Cardiac muscle cell (in vitro differentiated cells and primary cell): ENCODE data around the gene GPR26. TPM values are rescaled to one million over a fixed set of nuclear protein-coding genes. Genes with fewer than 3 reads are reported as not detected.

Source experiments
- DNase-seq, 2 donors: peaks; one replicate each; pipeline versions ENCODE4 v3.0.0 to v3.0.0-alpha.2; 2010 to 2017; ENCODE audit warnings: low read depth in 1 of 2, low spot score in 1 of 2
- H3K27ac ChIP-seq: fragments of 200-600 bp; sonication (generic); 2 replicates; pipeline ENCODE4 v1.5.1; 2016
- H3K27me3 ChIP-seq: fragments of 200-600 bp; sonication (generic); 2 replicates; pipeline ENCODE4 v1.6.0; 2016; ENCODE audit warnings: control low read depth
- H3K36me3 ChIP-seq: fragments of 200-600 bp; sonication (generic); 2 replicates; pipeline ENCODE4 v1.5.1; 2016; ENCODE audit warnings: control low read depth
- H3K4me1 ChIP-seq: fragments of 200-600 bp; sonication (generic); 2 replicates; pipeline ENCODE4 v1.8.1; 2017; ENCODE audit warnings: low read depth, mild to moderate bottlenecking, mixed run types
- H3K4me3 ChIP-seq: fragments of 200-600 bp; sonication (generic); 2 replicates; pipeline ENCODE4 v1.5.1; 2016; ENCODE audit warnings: mild to moderate bottlenecking
- H3K9me3 ChIP-seq: fragments of 200-600 bp; sonication (generic); 2 replicates; pipeline ENCODE4 v1.5.1; 2017; ENCODE audit warnings: low read depth, mild to moderate bottlenecking, control low read depth
- polyA plus RNA-seq: library from polyadenylated mRNA; unstranded; fragments of >200 nt; fragmentation: Nextera tagmentation; extraction: Ambion mirVana; gene quantifications from 2 replicates; pipeline ENCODE4 v1.2.1, GENCODE V29; 2016
- total RNA-seq: library from RNA; depleted of rRNA; stranded (reverse); fragments of >200 nt; gene quantifications from 2 replicates; pipeline ENCODE4 v1.2.3, GENCODE V29; 2016
- TF ChIP-seq, protein P1 (sequence below): IDR thresholded peaks from 2 replicates; pipeline ENCODE4 v1.5.1; 2012; ENCODE audit warnings: low read depth, mild to moderate bottlenecking, low read length

Gene GPR26
- total and polyA plus RNA-seq, 2 experiments from 2014 or later = not detected

- TF ChIP-seq, protein P1, sequence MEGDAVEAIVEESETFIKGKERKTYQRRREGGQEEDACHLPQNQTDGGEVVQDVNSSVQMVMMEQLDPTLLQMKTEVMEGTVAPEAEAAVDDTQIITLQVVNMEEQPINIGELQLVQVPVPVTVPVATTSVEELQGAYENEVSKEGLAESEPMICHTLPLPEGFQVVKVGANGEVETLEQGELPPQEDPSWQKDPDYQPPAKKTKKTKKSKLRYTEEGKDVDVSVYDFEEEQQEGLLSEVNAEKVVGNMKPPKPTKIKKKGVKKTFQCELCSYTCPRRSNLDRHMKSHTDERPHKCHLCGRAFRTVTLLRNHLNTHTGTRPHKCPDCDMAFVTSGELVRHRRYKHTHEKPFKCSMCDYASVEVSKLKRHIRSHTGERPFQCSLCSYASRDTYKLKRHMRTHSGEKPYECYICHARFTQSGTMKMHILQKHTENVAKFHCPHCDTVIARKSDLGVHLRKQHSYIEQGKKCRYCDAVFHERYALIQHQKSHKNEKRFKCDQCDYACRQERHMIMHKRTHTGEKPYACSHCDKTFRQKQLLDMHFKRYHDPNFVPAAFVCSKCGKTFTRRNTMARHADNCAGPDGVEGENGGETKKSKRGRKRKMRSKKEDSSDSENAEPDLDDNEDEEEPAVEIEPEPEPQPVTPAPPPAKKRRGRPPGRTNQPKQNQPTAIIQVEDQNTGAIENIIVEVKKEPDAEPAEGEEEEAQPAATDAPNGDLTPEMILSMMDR = no peak
Observed at GRCh38 chr10:123635131-123635530, 31.0 kb upstream of the GPR26 start.

DNA sequence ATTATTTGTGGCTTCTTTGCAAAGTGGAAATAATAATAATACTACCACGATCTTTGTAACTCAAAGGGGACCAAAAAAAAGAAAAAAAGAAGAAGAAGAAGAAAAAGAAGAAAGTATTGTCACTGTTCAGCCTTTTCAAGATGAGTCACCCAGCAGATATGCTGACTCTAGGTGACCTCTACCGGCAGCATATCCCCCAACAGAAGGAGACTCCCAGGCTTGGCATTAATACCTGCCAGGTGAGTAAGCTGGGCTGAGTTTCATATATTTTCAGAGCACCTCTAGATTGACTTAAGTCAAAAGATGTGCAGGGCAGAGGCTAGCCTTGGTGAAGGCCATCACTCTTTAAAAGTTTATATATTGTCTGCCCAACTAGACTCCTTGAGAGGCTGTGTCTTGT is 30.4 kb upstream of the GPR26 start:
- H3K36me3 ChIP-seq = no peaks in the 10 kb centered on the region
- peaks cover 4% of the 10 kb centered on the region for H3K27me3 ChIP-seq
- no peaks in the 10 kb centered on the region for H3K9me3 ChIP-seq
- TF ChIP-seq, protein P1 = no peak
- H3K27ac ChIP-seq = no peak overlapping the region
- no peaks in the 10 kb centered on the region for H3K4me1 ChIP-seq
- H3K4me3 ChIP-seq = no peak overlapping the region
- no peak for DNase-seq

More at GRCh38 chr10:123635131-123635530, 31.0 kb upstream of the GPR26 start:
- H3K9me3 ChIP-seq = no peaks in the 10 kb centered on the region
- H3K4me1 ChIP-seq = no peaks in the 10 kb centered on the region
- no peak overlapping the region for H3K4me3 ChIP-seq
- H3K27ac ChIP-seq = no peak overlapping the region
- peaks cover 4% of the 10 kb centered on the region for H3K27me3 ChIP-seq
- H3K36me3 ChIP-seq = no peaks in the 10 kb centered on the region
- no peak for DNase-seq

GRCh38 chr10:123636598-123637325 is 29.4 kb upstream of the GPR26 start:
- Histone ChIP-seq H3K36me3 (no peaks in the 10 kb centered on the region), H3K4me1 (no peaks in the 10 kb centered on the region), H3K27ac (no peak overlapping the region), H3K9me3 (no peaks in the 10 kb centered on the region), H3K27me3 (peaks cover 4% of the 10 kb centered on the region), H3K4me3 (no peak overlapping the region)
- no peak for DNase-seq
- TF ChIP-seq, protein P1 = no peak

GRCh38 chr10:123637326-123637880 is 28.8 kb upstream of the GPR26 start:
- no peaks in the 10 kb centered on the region for H3K36me3 ChIP-seq
- no peak overlapping the region for H3K27ac ChIP-seq
- DNase-seq = no peak
- H3K4me1 ChIP-seq = no peaks in the 10 kb centered on the region
- no peak overlapping the region for H3K4me3 ChIP-seq
- TF ChIP-seq, protein P1 = no peak
- peaks cover 4% of the 10 kb centered on the region for H3K27me3 ChIP-seq
- no peaks in the 10 kb centered on the region for H3K9me3 ChIP-seq

GRCh38 chr10:123639131-123639530 is 27.0 kb upstream of the GPR26 start:
- H3K9me3 ChIP-seq = no peaks in the 10 kb centered on the region
- DNase-seq = no peak
- H3K36me3 ChIP-seq = no peaks in the 10 kb centered on the region
- no peaks in the 10 kb centered on the region for H3K27me3 ChIP-seq
- H3K4me3 ChIP-seq = no peak overlapping the region
- H3K4me1 ChIP-seq = no peaks in the 10 kb centered on the region
- TF ChIP-seq, protein P1 = no peak
- no peak overlapping the region for H3K27ac ChIP-seq
